Mesendoderm (in vitro differentiated cells): Measurements from ENCODE around the gene PTK6.

ENCODE experiments used
- DNase-seq: peaks from one replicate; pipeline ENCODE4 v3.0.0; 2013
- H2AK5ac ChIP-seq: 2 replicates; pipeline ENCODE4 v1.6.1; 2013; ENCODE audit warnings: low read length, inconsistent platforms
- H2BK120ac ChIP-seq: 2 replicates; pipeline ENCODE4 v1.6.1; 2013; ENCODE audit warnings: low read depth, mild to moderate bottlenecking, low read length, moderate library complexity, mixed read lengths
- H2BK15ac ChIP-seq: replicated peaks from 2 replicates; pipeline ENCODE4 v1.6.1; 2013; ENCODE audit warnings: low read depth, mild to moderate bottlenecking, moderate library complexity
- H2BK5ac ChIP-seq: 2 replicates; pipeline ENCODE4 v1.6.1; 2013; ENCODE audit warnings: low read length, inconsistent platforms
- H3K18ac ChIP-seq: 2 replicates; pipeline ENCODE4 v1.6.1; 2013; ENCODE audit warnings: mild to moderate bottlenecking, low read length, mixed read lengths
- H3K23ac ChIP-seq: one replicate; pipeline ENCODE4 v1.6.1; 2013; ENCODE audit warnings: low read length
- H3K27ac ChIP-seq: 2 replicates; pipeline ENCODE4 v1.5.1; 2013; ENCODE audit warnings: low read depth, mild to moderate bottlenecking, inconsistent platforms, low read length, moderate library complexity
- H3K27me3 ChIP-seq: 2 replicates; pipeline ENCODE4 v1.6.1; 2013; ENCODE audit warnings: low read length, control low read depth, mild to moderate bottlenecking, inconsistent platforms; ENCODE audit not compliant: insufficient read depth, poor library complexity
- H3K36me3 ChIP-seq: 2 replicates; pipeline ENCODE4 v1.6.1; 2013; ENCODE audit warnings: low read length, inconsistent platforms; ENCODE audit not compliant: control insufficient read depth, insufficient read depth
- H3K4ac ChIP-seq: one replicate; pipeline ENCODE4 v1.6.1; 2013; ENCODE audit warnings: low read depth, mild to moderate bottlenecking, low read length, moderate library complexity
- H3K4me1 ChIP-seq: 2 replicates; pipeline ENCODE4 v1.6.1; 2013; ENCODE audit warnings: low read depth, low read length, inconsistent platforms; ENCODE audit not compliant: control insufficient read depth
- H3K4me2 ChIP-seq: 2 replicates; pipeline ENCODE4 v1.6.1; 2013; ENCODE audit warnings: low read length
- H3K4me3 ChIP-seq: 2 replicates; pipeline ENCODE4 v1.5.1; 2013; ENCODE audit warnings: mild to moderate bottlenecking, low read length
- H3K56ac ChIP-seq: one replicate; pipeline ENCODE4 v1.6.1; 2013; ENCODE audit warnings: low read length
- H3K79me1 ChIP-seq: 2 replicates; pipeline ENCODE4 v1.6.1; 2013; ENCODE audit warnings: low read length, inconsistent platforms
- H3K79me2 ChIP-seq: 2 replicates; pipeline ENCODE4 v1.6.1; 2013; ENCODE audit warnings: mild to moderate bottlenecking, low read length; ENCODE audit not compliant: control insufficient read depth, insufficient read depth
- H3K9ac ChIP-seq: 2 replicates; pipeline ENCODE4 v1.6.1; 2013; ENCODE audit warnings: low read length, inconsistent platforms
- H4K5ac ChIP-seq: one replicate; pipeline ENCODE4 v1.6.1; 2013; ENCODE audit warnings: low read length
- H4K8ac ChIP-seq: one replicate; pipeline ENCODE4 v1.6.1; 2013; ENCODE audit warnings: low read depth, mild to moderate bottlenecking, control low read depth, low read length, moderate library complexity
- WGBS: extraction: QIAGEN DNeasy Blood & Tissue Kit; methylation state at CpG from one replicate; pipeline ENCODE4 v1.1.7; 2013; ENCODE audit warnings: low lambda C conversion rate, missing lambda C conversion rate; ENCODE audit not compliant: insufficient coverage; ENCODE audit errors: extremely low coverage; 5-methylcytosine and 5-hydroxymethylcytosine counted together

PTK6 gene

GRCh38 chr20:63549019-63549418 is 11.8 kb upstream of the PTK6 start:
- H3K79me2 ChIP-seq: no peaks in the 10 kb centered on the region
- no peak overlapping the region for H3K4ac ChIP-seq
- H3K27me3 ChIP-seq: no peaks in the 10 kb centered on the region
- no peak for DNase-seq
- no peak overlapping the region for H3K27ac ChIP-seq
- no peak overlapping the region for H2BK5ac ChIP-seq
- no peaks in the 10 kb centered on the region for H3K36me3 ChIP-seq
- WGBS: no CpG with 5 or more reads among the region's 25 CpGs
- H4K8ac ChIP-seq: no peak overlapping the region
- no peak overlapping the region for H3K23ac ChIP-seq
- H3K4me1 ChIP-seq: peaks cover 2% of the 10 kb centered on the region
- no peak overlapping the region for H3K4me3 ChIP-seq
- no peak overlapping the region for H3K56ac ChIP-seq
- H2BK15ac ChIP-seq: no peak overlapping the region
- H2BK120ac ChIP-seq: no peak overlapping the region
- H3K18ac ChIP-seq: no peak overlapping the region
- H3K9ac ChIP-seq: no peak overlapping the region
- no peak overlapping the region for H2AK5ac ChIP-seq
- no peaks in the 10 kb centered on the region for H3K79me1 ChIP-seq
- no peak overlapping the region for H3K4me2 ChIP-seq
- no peak overlapping the region for H4K5ac ChIP-seq

GRCh38 chr20:63548542-63548941 is 11.4 kb upstream of the PTK6 start:
- Histone ChIP-seq H3K27me3 (no peaks in the 10 kb centered on the region), H3K79me1 (no peaks in the 10 kb centered on the region), H3K4me3 (no peak overlapping the region), H3K36me3 (no peaks in the 10 kb centered on the region), H2AK5ac (no peak overlapping the region), H2BK5ac (no peak overlapping the region), H3K9ac (no peak overlapping the region), H4K8ac (no peak overlapping the region), H3K4me2 (no peak overlapping the region), H3K56ac (peak overlapping the region; percentile 5), H3K23ac (no peak overlapping the region), H3K27ac (no peak overlapping the region), H2BK15ac (no peak overlapping the region), H3K4ac (no peak overlapping the region), H4K5ac (no peak overlapping the region), H2BK120ac (no peak overlapping the region), H3K4me1 (peaks cover 2% of the 10 kb centered on the region), H3K18ac (no peak overlapping the region), H3K79me2 (no peaks in the 10 kb centered on the region)
- DNase-seq: no peak
- no CpG with 5 or more reads among the region's 11 CpGs for WGBS

GRCh38 chr20:63547725-63548480 is 10.7 kb upstream of the PTK6 start, which contains the start of gene SRMS:
Gene SRMS (minus strand): TSS chr20:63547749. CDS start chr20:63547463, 286 bp downstream.
- Histone ChIP-seq H3K56ac (peak within 1 kb of the TSS; percentile 74), H4K8ac (no peak within 1 kb of the TSS), H2BK120ac (no peak within 1 kb of the TSS), H4K5ac (no peak within 1 kb of the TSS), H2BK15ac (no peak within 1 kb of the TSS), H3K4me2 (no peak within 1 kb of the TSS), H3K79me2 (no peaks in the 10 kb centered on the region), H3K4me3 (no peak within 1 kb of the TSS), H2AK5ac (no peak within 1 kb of the TSS), H3K9ac (no peak within 1 kb of the TSS), H3K27me3 (no peaks in the 10 kb centered on the region), H3K27ac (no peak within 1 kb of the TSS), H3K36me3 (no peaks in the 10 kb centered on the region), H3K23ac (no peak within 1 kb of the TSS), H2BK5ac (no peak within 1 kb of the TSS), H3K4me1 (peaks cover under 1% of the 10 kb centered on the region), H3K79me1 (no peaks in the 10 kb centered on the region), H3K4ac (no peak within 1 kb of the TSS), H3K18ac (no peak within 1 kb of the TSS)
- peak; percentile 39 for DNase-seq
- no CpG with 5 or more reads among the region's 35 CpGs for WGBS

- Histone ChIP-seq H2AK5ac (no peak overlapping the region), H4K8ac (no peak overlapping the region), H3K4me2 (no peak overlapping the region), H3K23ac (no peak overlapping the region), H2BK120ac (no peak overlapping the region), H2BK5ac (no peak overlapping the region), H3K36me3 (no peaks in the 10 kb centered on the region), H3K79me1 (no peaks in the 10 kb centered on the region), H3K27me3 (no peaks in the 10 kb centered on the region), H2BK15ac (no peak overlapping the region), H3K79me2 (no peaks in the 10 kb centered on the region), H4K5ac (no peak overlapping the region), H3K9ac (no peak overlapping the region), H3K56ac (peak overlapping the region; percentile 74), H3K4ac (no peak overlapping the region), H3K27ac (no peak overlapping the region), H3K4me1 (no peaks in the 10 kb centered on the region), H3K18ac (no peak overlapping the region), H3K4me3 (no peak overlapping the region)
- no peak for DNase-seq
- WGBS: no CpG with 5 or more reads among the region's 58 CpGs
Measured at GRCh38 chr20:63546956-63547724, 10.0 kb upstream of the PTK6 start.

GRCh38 chr20:63546256-63546955 is 9.2 kb upstream of the PTK6 start:
- H2BK120ac ChIP-seq: no peak overlapping the region
- H4K8ac ChIP-seq: no peak overlapping the region
- no peaks in the 10 kb centered on the region for H3K36me3 ChIP-seq
- no peak overlapping the region for H3K9ac ChIP-seq
- H3K23ac ChIP-seq: no peak overlapping the region
- H3K4ac ChIP-seq: no peak overlapping the region
- no peak overlapping the region for H4K5ac ChIP-seq
- H3K79me2 ChIP-seq: no peaks in the 10 kb centered on the region
- no peaks in the 10 kb centered on the region for H3K27me3 ChIP-seq
- DNase-seq: no peak
- H2AK5ac ChIP-seq: no peak overlapping the region
- H3K4me2 ChIP-seq: no peak overlapping the region
- H3K18ac ChIP-seq: no peak overlapping the region
- no peak overlapping the region for H3K27ac ChIP-seq
- H3K56ac ChIP-seq: no peak overlapping the region
- WGBS: no CpG with 5 or more reads among the region's 20 CpGs
- no peaks in the 10 kb centered on the region for H3K79me1 ChIP-seq
- H3K4me1 ChIP-seq: no peaks in the 10 kb centered on the region
- H2BK15ac ChIP-seq: no peak overlapping the region
- no peak overlapping the region for H3K4me3 ChIP-seq
- no peak overlapping the region for H2BK5ac ChIP-seq
